NCI-H226 (cell line): Measurements from ENCODE around the gene MN1.

Source experiments
- DNase-seq: peaks from one replicate; pipeline ENCODE4 v3.0.0-alpha.2; 2015

MN1 gene

GRCh38 chr22:27825174-27825573, 23.6 kb upstream of the MN1 start:
- no peak for DNase-seq

- no peak for DNase-seq
Observed at GRCh38 chr22:27823221-27823620, 21.7 kb upstream of the MN1 start.

GRCh38 chr22:27820896-27821866, 19.6 kb upstream of the MN1 start:
- DNase-seq: no peak

- no peak for DNase-seq
Observed at GRCh38 chr22:27816552-27816951, 15.0 kb upstream of the MN1 start.

- no peak for DNase-seq
Observed at GRCh38 chr22:27815826-27816530, 14.4 kb upstream of the MN1 start.

- no peak for DNase-seq
Observed at GRCh38 chr22:27814993-27815392, 13.4 kb upstream of the MN1 start.

GRCh38 chr22:27811778-27812177, 10.2 kb upstream of the MN1 start:
- no peak for DNase-seq

GRCh38 chr22:27810609-27811151, 9.1 kb upstream of the MN1 start:
- no peak for DNase-seq

GRCh38 chr22:27809700-27810608, 8.4 kb upstream of the MN1 start:
- no peak for DNase-seq

- no peak for DNase-seq
Observed at GRCh38 chr22:27809226-27809603, 7.7 kb upstream of the MN1 start.

- DNase-seq: no peak
Observed at GRCh38 chr22:27808451-27809225, 7.1 kb upstream of the MN1 start.

- no peak for DNase-seq
Observed at GRCh38 chr22:27805841-27806240, 4.3 kb upstream of the MN1 start.

- DNase-seq: peak; percentile 42
Observed at GRCh38 chr22:27804470-27805297, 3.1 kb upstream of the MN1 start.

- DNase-seq: no peak
Observed at GRCh38 chr22:27803841-27804415, 2.4 kb upstream of the MN1 start.

- DNase-seq: no peak
Observed at GRCh38 chr22:27802346-27803073, 954 bp upstream of the MN1 start.

- DNase-seq: peak; percentile 14
Observed at GRCh38 chr22:27801202-27801615, 347 bp downstream of the MN1 start.

- DNase-seq: no peak
Observed at GRCh38 chr22:27800250-27801201, 1.0 kb downstream of the MN1 start.

GRCh38 chr22:27799827-27800249, 1.7 kb downstream of the MN1 start:
- no peak for DNase-seq
